BE2C (cell line): ENCODE measurements around the gene ARHGAP25.

ENCODE experiments used
- DNase-seq: peaks from one replicate; pipeline ENCODE4 v3.0.0-alpha.2; 2020
- H3K27me3 ChIP-seq: fragments of 250-450 bp; sonication (Bioruptor Pico); 2 replicates; pipeline ENCODE4 v1.5.1; 2020; ENCODE audit warnings: mild to moderate bottlenecking
- H3K36me3 ChIP-seq: fragments of 250-450 bp; sonication (Bioruptor Pico); 2 replicates; pipeline ENCODE4 v1.5.1; 2020; ENCODE audit warnings: mild to moderate bottlenecking
- H3K4me1 ChIP-seq: fragments of 250-450 bp; sonication (Bioruptor Pico); 2 replicates; pipeline ENCODE4 v1.5.1; 2020
- H3K4me3 ChIP-seq: 2 replicates; pipeline ENCODE4 v1.5.1; 2011; ENCODE audit warnings: low read depth, low read length
- H3K9me3 ChIP-seq: fragments of 250-450 bp; sonication (Bioruptor Pico); 2 replicates; pipeline ENCODE4 v1.5.1; 2020
- CTCF ChIP-seq: IDR thresholded peaks from 2 replicates; pipeline ENCODE4 v1.5.1; 2012; ENCODE audit warnings: mild to moderate bottlenecking, low read depth, low read length

Gene ARHGAP25

GRCh38 chr2:68706637-68707036 lies 28.0 kb upstream of the ARHGAP25 start:
- peaks cover 3% of the 10 kb centered on the region; the same call in 1 of the 2 replicates for H3K4me1 ChIP-seq
- DNase-seq, result no peak
- no peaks in the 10 kb centered on the region for H3K27me3 ChIP-seq
- H3K36me3 ChIP-seq, result no peaks in the 10 kb centered on the region
- no peak for TF ChIP-seq CTCF
- no peaks in the 10 kb centered on the region for H3K9me3 ChIP-seq
- H3K4me3 ChIP-seq, result no peak overlapping the region

- Histone ChIP-seq H3K27me3 (no peaks in the 10 kb centered on the region), H3K9me3 (no peaks in the 10 kb centered on the region), H3K4me3 (no peak overlapping the region), H3K36me3 (no peaks in the 10 kb centered on the region), H3K4me1 (peaks cover 3% of the 10 kb centered on the region; the same call in 1 of the 2 replicates)
- DNase-seq, result no peak
- TF ChIP-seq CTCF, result no peak
These were observed 26.0 kb upstream of the ARHGAP25 start for GRCh38 chr2:68708629-68709028.

GRCh38 chr2:68709421-68709911 lies 25.1 kb upstream of the ARHGAP25 start:
- Histone ChIP-seq H3K4me3 (no peak overlapping the region), H3K9me3 (no peaks in the 10 kb centered on the region), H3K4me1 (peaks cover 3% of the 10 kb centered on the region; the same call in 1 of the 2 replicates), H3K36me3 (no peaks in the 10 kb centered on the region), H3K27me3 (no peaks in the 10 kb centered on the region)
- peak; percentile 20 for DNase-seq
- TF ChIP-seq CTCF, result peak; percentile 67

- no peak for DNase-seq
- no peaks in the 10 kb centered on the region for H3K9me3 ChIP-seq
- TF ChIP-seq CTCF, result no peak
- peaks cover under 1% of the 10 kb centered on the region; the same call in 1 of the 2 replicates for H3K4me1 ChIP-seq
- no peaks in the 10 kb centered on the region for H3K36me3 ChIP-seq
- H3K27me3 ChIP-seq, result no peaks in the 10 kb centered on the region
- no peak overlapping the region for H3K4me3 ChIP-seq
These were observed 24.3 kb upstream of the ARHGAP25 start for GRCh38 chr2:68710336-68710735.

- Histone ChIP-seq H3K4me1 (no peaks in the 10 kb centered on the region), H3K4me3 (no peak overlapping the region), H3K36me3 (no peaks in the 10 kb centered on the region), H3K9me3 (no peaks in the 10 kb centered on the region), H3K27me3 (no peaks in the 10 kb centered on the region)
- TF ChIP-seq CTCF, result no peak
- no peak for DNase-seq
These were observed 23.9 kb upstream of the ARHGAP25 start for GRCh38 chr2:68710756-68711155.

GRCh38 chr2:68714866-68715265 lies 19.7 kb upstream of the ARHGAP25 start:
- Histone ChIP-seq H3K27me3 (no peaks in the 10 kb centered on the region), H3K4me1 (no peaks in the 10 kb centered on the region), H3K36me3 (no peaks in the 10 kb centered on the region), H3K9me3 (no peaks in the 10 kb centered on the region), H3K4me3 (no peak overlapping the region)
- TF ChIP-seq CTCF, result no peak
- no peak for DNase-seq
